ENCODE results near the gene TMEM14C. TPM values are rescaled to one million over a fixed set of nuclear protein-coding genes. Genes with fewer than 3 reads are reported as not detected.
A peak's percentile ranks its signal among the peaks of the same experiment; 100 is the strongest.

TMEM14C gene
- polyA plus RNA-seq (2011; rRNA removed) (173 and 230 TPM in 2 replicates), polyA plus RNA-seq (2017; fragmentation: RNase III; extraction: RNeasy Plus Mini Kit Qiagen cat#74134 plus additional on column Dnase treatment) (152 to 178 TPM (median 161 TPM) in 3 replicates), polyA minus RNA-seq (2011; rRNA and poly(A)+ RNA removed) (40.2 and 46.0 TPM in 2 replicates)
- polyA plus RNA-seq (2012; cell fraction: cytosol; rRNA removed) = 185 and 217 TPM in 2 replicates
- polyA plus RNA-seq (2012; cell fraction: nucleus; rRNA removed) = 111 and 117 TPM in 2 replicates

GRCh38 chr6:10722820-10723566 is at the start of gene TMEM14C:
TMEM14C (plus strand) TSS chr6:10723070; CDS start chr6:10724614, 1,544 bp downstream.
- ATAC-seq (peak; percentile 99), DNase-seq (ENCODE audit: low read depth in 1 of 2, low spot score in 1 of 2) (peak; percentile 91 to 97), FAIRE-seq (no peak)
- ChIA-PET POLR2A (interaction anchor here (0.8 to 2.2 kb wide), 13 partner anchors 11 to 244 kb away, joined by 3 to 31 read pairs (median 4); partner anchors contain the start of genes C6orf52, GCNT2, PAK1IP1 and TMEM14B), CTCF (interaction anchor here (0.6 to 1.6 kb wide), 3 partner anchors 12 to 78 kb away, joined by 3 to 4 read pairs (median 3); partner anchors contain the start of genes C6orf52 and PAK1IP1)
- WGBS (ENCODE audit: missing lambda C conversion rate) = 1% methylated on average over 44 of the region's 55 CpGs
- Histone ChIP-seq H3K4me2 (peak within 1 kb of the TSS; percentile 95), H3K27ac (peak within 1 kb of the TSS; percentile 95), H3K9me3 (peaks cover 6% of the 10 kb centered on the region; the same call in 1 of the 3 replicates), H3K4me3 (peak within 1 kb of the TSS; percentile 68), H3K4me1 (peaks cover 17% of the 10 kb centered on the region)
- TF ChIP-seq JUN (IDR thresholded peaks at IDR 0.05) (peak; percentile 37 to 38; a peak in 1 of 5 replicates), POLR2A (IDR thresholded peaks at IDR 0.05; ENCODE audit: low read length) (peak; percentile 67), CEBPB (IDR thresholded peaks at IDR 0.05) (peak; percentile 59 to 78; a peak in 2 of 4 replicates), ZFP36 (IDR thresholded peaks at IDR 0.05; ENCODE audit: borderline replicate concordance, partially characterized antibody) (no peak), PHF8 (IDR thresholded peaks at IDR 0.05; ENCODE audit: borderline replicate concordance, low read depth) (peak; percentile 76; the same call in 1 of the 2 replicates), MAX (IDR thresholded peaks at IDR 0.05) (peak; percentile 88), RARB (CRISPR knock-in tag; IDR thresholded peaks at IDR 0.05) (no peak), CBX2 (IDR thresholded peaks at IDR 0.05; ENCODE audit: borderline replicate concordance, low read depth) (no peak)
- TF ChIP-seq, protein P1, sequence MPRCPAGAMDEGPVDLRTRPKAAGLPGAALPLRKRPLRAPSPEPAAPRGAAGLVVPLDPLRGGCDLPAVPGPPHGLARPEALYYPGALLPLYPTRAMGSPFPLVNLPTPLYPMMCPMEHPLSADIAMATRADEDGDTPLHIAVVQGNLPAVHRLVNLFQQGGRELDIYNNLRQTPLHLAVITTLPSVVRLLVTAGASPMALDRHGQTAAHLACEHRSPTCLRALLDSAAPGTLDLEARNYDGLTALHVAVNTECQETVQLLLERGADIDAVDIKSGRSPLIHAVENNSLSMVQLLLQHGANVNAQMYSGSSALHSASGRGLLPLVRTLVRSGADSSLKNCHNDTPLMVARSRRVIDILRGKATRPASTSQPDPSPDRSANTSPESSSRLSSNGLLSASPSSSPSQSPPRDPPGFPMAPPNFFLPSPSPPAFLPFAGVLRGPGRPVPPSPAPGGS (IDR thresholded peaks at IDR 0.05) = peak; percentile 63; the same call in 1 of the 3 replicates
- TF ChIP-seq, protein P2, sequence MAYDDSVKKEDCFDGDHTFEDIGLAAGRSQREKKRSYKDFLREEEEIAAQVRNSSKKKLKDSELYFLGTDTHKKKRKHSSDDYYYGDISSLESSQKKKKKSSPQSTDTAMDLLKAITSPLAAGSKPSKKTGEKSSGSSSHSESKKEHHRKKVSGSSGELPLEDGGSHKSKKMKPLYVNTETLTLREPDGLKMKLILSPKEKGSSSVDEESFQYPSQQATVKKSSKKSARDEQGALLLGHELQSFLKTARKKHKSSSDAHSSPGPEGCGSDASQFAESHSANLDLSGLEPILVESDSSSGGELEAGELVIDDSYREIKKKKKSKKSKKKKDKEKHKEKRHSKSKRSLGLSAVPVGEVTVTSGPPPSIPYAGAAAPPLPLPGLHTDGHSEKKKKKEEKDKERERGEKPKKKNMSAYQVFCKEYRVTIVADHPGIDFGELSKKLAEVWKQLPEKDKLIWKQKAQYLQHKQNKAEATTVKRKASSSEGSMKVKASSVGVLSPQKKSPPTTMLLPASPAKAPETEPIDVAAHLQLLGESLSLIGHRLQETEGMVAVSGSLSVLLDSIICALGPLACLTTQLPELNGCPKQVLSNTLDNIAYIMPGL (CRISPR knock-in tag; IDR thresholded peaks at IDR 0.05; ENCODE audit: borderline replicate concordance) = no peak
- TF ChIP-seq, protein P3, sequence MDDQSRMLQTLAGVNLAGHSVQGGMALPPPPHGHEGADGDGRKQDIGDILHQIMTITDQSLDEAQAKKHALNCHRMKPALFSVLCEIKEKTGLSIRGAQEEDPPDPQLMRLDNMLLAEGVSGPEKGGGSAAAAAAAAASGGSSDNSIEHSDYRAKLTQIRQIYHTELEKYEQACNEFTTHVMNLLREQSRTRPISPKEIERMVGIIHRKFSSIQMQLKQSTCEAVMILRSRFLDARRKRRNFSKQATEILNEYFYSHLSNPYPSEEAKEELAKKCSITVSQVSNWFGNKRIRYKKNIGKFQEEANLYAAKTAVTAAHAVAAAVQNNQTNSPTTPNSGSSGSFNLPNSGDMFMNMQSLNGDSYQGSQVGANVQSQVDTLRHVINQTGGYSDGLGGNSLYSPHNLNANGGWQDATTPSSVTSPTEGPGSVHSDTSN (IDR thresholded peaks at IDR 0.05) = no peak

DNA sequence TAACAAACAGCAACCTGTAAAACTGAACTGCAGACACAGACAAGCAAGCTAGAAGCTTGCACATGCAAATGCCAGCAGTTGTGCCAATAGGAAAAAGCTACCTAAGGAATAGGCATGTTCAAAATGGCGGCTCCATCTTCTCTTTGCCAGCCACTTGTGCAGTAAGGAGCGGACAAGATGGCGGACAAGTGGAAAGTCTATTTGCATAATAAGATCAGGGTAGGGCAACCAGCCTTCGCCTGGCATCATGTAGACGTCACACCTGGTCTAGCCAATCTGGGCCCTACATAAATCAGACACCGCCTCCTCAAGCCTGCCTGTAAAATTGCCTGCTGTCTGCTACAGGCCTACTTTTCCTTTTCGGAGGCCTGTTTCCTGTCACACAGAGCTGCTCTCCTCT is 46.5 kb upstream of the TMEM14C start:
- TF ChIP-seq FOSB (CRISPR knock-in tag; IDR thresholded peaks at IDR 0.05) (no peak), SREBF2 (IDR thresholded peaks at IDR 0.05) (no peak), TFCP2L1 (CRISPR knock-in tag; IDR thresholded peaks at IDR 0.05) (no peak), NPAS2 (CRISPR knock-in tag; IDR thresholded peaks at IDR 0.05; ENCODE audit: borderline replicate concordance) (no peak), RAD21 (conservative IDR thresholded peaks at IDR 0.05 in 1 of 2, IDR thresholded peaks at IDR 0.05 in 1 of 2) (no peak), EP300 (IDR thresholded peaks at IDR 0.05) (no peak), POLR2AphosphoS2 (conservative IDR thresholded peaks at IDR 0.05; ENCODE audit: low read length) (no peak), EHF (CRISPR knock-in tag; IDR thresholded peaks at IDR 0.05) (no peak), FOXS1 (CRISPR knock-in tag; IDR thresholded peaks at IDR 0.05) (no peak)
- TF ChIP-seq, protein P4, sequence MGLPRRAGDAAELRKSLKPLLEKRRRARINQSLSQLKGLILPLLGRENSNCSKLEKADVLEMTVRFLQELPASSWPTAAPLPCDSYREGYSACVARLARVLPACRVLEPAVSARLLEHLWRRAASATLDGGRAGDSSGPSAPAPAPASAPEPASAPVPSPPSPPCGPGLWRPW (IDR thresholded peaks at IDR 0.05) = no peak
- Histone ChIP-seq H3K9me3 (no peaks in the 10 kb centered on the region), H3K4me3 (no peak overlapping the region), H3K4me1 (no peaks in the 10 kb centered on the region), H3K27ac (no peak overlapping the region), H3K4me2 (no peak overlapping the region)
- WGBS (ENCODE audit: missing lambda C conversion rate) = 99% methylated on average over 7 of the region's 7 CpGs
- ChIA-PET POLR2A (no interaction called here), CTCF (interaction anchor here (1.4 kb wide), 1 partner anchor 11 kb away, joined by 3 read pairs; no protein-coding TSS in a partner anchor)
- no peak for FAIRE-seq
- DNase-seq (ENCODE audit: low read depth in 1 of 2, low spot score in 1 of 2) = no peak
- no peak for ATAC-seq

Measured in A549 (cell line).